SK-N-SH (cell line): Measurements from ENCODE around the gene CDC6. TPM values are rescaled to one million over a fixed set of nuclear protein-coding genes. Genes with fewer than 3 reads are reported as not detected.
"Not testable (repeated sequence)": the region's sequence is repeated elsewhere in the genome, so short reads cannot be mapped to it uniquely, and the experiment has no call there.

Experiments used
- CTCF ChIA-PET: fragments of 300-600, 350-600 bp; formaldehyde crosslinking; extraction: SDS; loops from one replicate; lab custom pipeline; 2021; lab: Yijun Ruan, JAX
- POLR2A ChIA-PET: fragments of 350-600 bp; sonication (Branson Sonifier 250); formaldehyde crosslinking; extraction: SDS; loops from one replicate; lab custom pipeline; 2020; ENCODE audit warnings: antibody characterized with exemption, inconsistent platforms; lab: Yijun Ruan, JAX
- DNase-seq: peaks from one replicate; pipeline ENCODE4 v3.0.0; 2012
- H2AFZ ChIP-seq: fragments of 200-600 bp; sonication (generic); 2 replicates; pipeline ENCODE4 v1.8.1; 2016; ENCODE audit warnings: antibody characterized with exemption, mild to moderate bottlenecking, low read depth
- H3F3A ChIP-seq: fragments of 200-600 bp; sonication (generic); replicated peaks from 2 replicates; pipeline ENCODE3; 2016; ENCODE audit warnings: antibody characterized with exemption, mild to moderate bottlenecking; ENCODE audit not compliant: insufficient read depth
- H3K27ac ChIP-seq, 2 experiments: fragments of 200-500 bp in 1 of 2; fragments of 200-600 bp in 1 of 2; sonication (Bioruptor generic) in 1 of 2; sonication (generic), shearing (Covaris generic) in 1 of 2; 2 replicates each; pipeline versions ENCODE4 v1.5.1 to v1.6.1; 2014 to 2016; ENCODE audit warnings: low read depth in 2 of 2, inconsistent platforms in 1 of 2, low read length in 1 of 2, mild to moderate bottlenecking in 1 of 2, mixed read lengths in 1 of 2
- H3K27me3 ChIP-seq: fragments of 200-600 bp; sonication (generic), shearing (Covaris generic); 2 replicates; pipeline ENCODE4 v1.6.1; 2016; ENCODE audit warnings: mixed run types; ENCODE audit not compliant: insufficient read depth
- H3K36me3 ChIP-seq, 2 experiments: fragments of 200-500 bp in 1 of 2; fragments of 200-600 bp in 1 of 2; sonication (Bioruptor generic) in 1 of 2; sonication (generic) in 1 of 2; replicated peaks in 1 of 2; 2 replicates each; pipeline versions ENCODE3 to v1.5.1; 2014 to 2016; ENCODE audit warnings: low read length in 1 of 2, mild to moderate bottlenecking in 1 of 2; ENCODE audit not compliant: insufficient read depth in 2 of 2, control insufficient read depth in 1 of 2
- H3K4me1 ChIP-seq, 2 experiments: fragments of 200-500 bp in 1 of 2; fragments of 200-600 bp in 1 of 2; sonication (Bioruptor generic) in 1 of 2; sonication (generic), shearing (Covaris generic) in 1 of 2; 2 replicates each; pipeline versions ENCODE4 v1.5.1 to v1.6.1; 2014 to 2016; ENCODE audit warnings: low read depth in 1 of 2, low read length in 1 of 2, mixed run types in 1 of 2; ENCODE audit not compliant: insufficient read depth in 2 of 2, control insufficient read depth in 1 of 2
- H3K4me2 ChIP-seq: fragments of 200-600 bp; sonication (generic), shearing (Covaris generic); 2 replicates; pipeline ENCODE4 v1.6.1; 2017; ENCODE audit warnings: mixed run types
- H3K4me3 ChIP-seq, 2 experiments: fragments of 200-500 bp in 1 of 2; fragments of 200-600 bp in 1 of 2; sonication (Bioruptor generic) in 1 of 2; sonication (generic), shearing (Covaris generic) in 1 of 2; 2 replicates each; pipeline versions ENCODE4 v1.5.1 to v1.8.1; 2014 to 2016; ENCODE audit warnings: low read depth in 2 of 2, inconsistent platforms in 1 of 2, low read length in 1 of 2, mild to moderate bottlenecking in 1 of 2, mixed read lengths in 1 of 2, moderate library complexity in 1 of 2
- H3K79me2 ChIP-seq: fragments of 200-600 bp; sonication (generic); 2 replicates; pipeline ENCODE4 v1.8.1; 2017; ENCODE audit warnings: mild to moderate bottlenecking; ENCODE audit not compliant: insufficient read depth
- H3K9ac ChIP-seq: fragments of 200-600 bp; sonication (generic); 2 replicates; pipeline ENCODE4 v1.6.1; 2017; ENCODE audit warnings: mixed run types
- H3K9me2 ChIP-seq: fragments of 200-600 bp; sonication (generic); 2 replicates; pipeline ENCODE4 v1.6.1; 2017; ENCODE audit warnings: mixed run types
- H3K9me3 ChIP-seq: fragments of 200-600 bp; sonication (generic); 2 replicates; pipeline ENCODE4 v1.6.1; 2017; ENCODE audit warnings: mixed run types, mild to moderate bottlenecking, moderate library complexity
- H4K20me1 ChIP-seq: fragments of 200-600 bp; sonication (generic); 2 replicates; pipeline ENCODE4 v1.6.1; 2017; ENCODE audit warnings: mild to moderate bottlenecking, mixed run types; ENCODE audit not compliant: insufficient read depth
- FOSL2 ChIP-seq: IDR thresholded peaks from 2 replicates; pipeline ENCODE4 v1.4.0; 2012; ENCODE audit warnings: low read depth, mild to moderate bottlenecking, moderate library complexity, borderline replicate concordance
- IRF3 ChIP-seq: fragments of 150-350 bp; IDR thresholded peaks from 2 replicates; pipeline ENCODE4 v1.6.1; 2016; ENCODE audit warnings: mild to moderate bottlenecking, low read depth, low read length
- MAX ChIP-seq: IDR thresholded peaks from 2 replicates; pipeline ENCODE4 v1.4.0; 2012; ENCODE audit warnings: low read depth
- MEF2A ChIP-seq: IDR thresholded peaks from 2 replicates; pipeline ENCODE4 v1.4.0; 2012; ENCODE audit warnings: low read depth, borderline replicate concordance
- NRF1 ChIP-seq: IDR thresholded peaks from 2 replicates; pipeline ENCODE4 v1.6.1; 2012; ENCODE audit warnings: low read depth, mild to moderate bottlenecking, low read length
- TCF12 ChIP-seq: IDR thresholded peaks from 2 replicates; pipeline ENCODE4 v1.4.0; 2012
- USF1 ChIP-seq: IDR thresholded peaks from 2 replicates; pipeline ENCODE4 v1.4.0; 2012; ENCODE audit warnings: low read depth, borderline replicate concordance
- USF2 ChIP-seq: fragments of 150-350 bp; IDR thresholded peaks from 2 replicates; pipeline ENCODE4 v1.6.1; 2017; ENCODE audit warnings: antibody characterized with exemption, low read length, low read depth, borderline replicate concordance
- WGBS: methylation state at CpG from one replicate; pipeline ENCODE4 v1.1.6; 2017; ENCODE audit warnings: low lambda C conversion rate; 5-methylcytosine and 5-hydroxymethylcytosine counted together
- polyA plus RNA-seq, 3 experiments: library from polyadenylated mRNA; depleted of rRNA; stranded (reverse); fragments of >200 nt; gene quantifications; 2 replicates each; pipeline ENCODE4 v1.2.3, GENCODE V29; 2012

The CDC6 gene
- polyA plus RNA-seq, 1 of the 3 experiments (the other 2 are of a cell fraction), result 12.7 TPM

GRCh38 chr17:40298726-40299125 is 11.0 kb downstream of the CDC6 start:
- CTCF ChIA-PET, result interaction anchor here (0.8 to 36.0 kb wide), 8 partner anchors 8 to 235 kb away, joined by 3 to 1706 read pairs (median 8); partner anchors contain the start of gene GJD3
- peaks cover 11 to 19% of the 10 kb centered on the region in 2 experiments for H3K4me1 ChIP-seq
- H3K4me3 ChIP-seq, result no peak overlapping the region
- DNase-seq, result no peak
- WGBS, result 27% methylated on average over 3 of the region's 3 CpGs
- POLR2A ChIA-PET, result no interaction called here
- peak overlapping the region; percentile 20 to 66; a peak in 2 of 4 replicates for H3K27ac ChIP-seq
- no peak overlapping the region for H2AFZ ChIP-seq
- peaks cover 18 to 25% of the 10 kb centered on the region in 2 experiments for H3K36me3 ChIP-seq
- H3K9me3 ChIP-seq, result no peaks in the 10 kb centered on the region
- H4K20me1 ChIP-seq, result no peaks in the 10 kb centered on the region
- TF ChIP-seq MEF2A, result peak; percentile 30; the same call in 1 of the 2 replicates
- 0 out of 2 replicates have a peak, but pooled peaks have one; percentile 5 for TF ChIP-seq TCF12
- TF ChIP-seq MAX, result 0 out of 2 replicates have a peak, but pooled peaks have one; percentile 19
- TF ChIP-seq USF1, result no peak
- TF ChIP-seq FOSL2, result no peak
- TF ChIP-seq USF2, result no peak
- no peak for TF ChIP-seq NRF1
- no peak for TF ChIP-seq IRF3
- H3K27me3 ChIP-seq, result no peaks in the 10 kb centered on the region
- H3K79me2 ChIP-seq, result peaks cover 3% of the 10 kb centered on the region; the same call in 1 of the 2 replicates
- H3K9me2 ChIP-seq, result no peaks in the 10 kb centered on the region
- H3K4me2 ChIP-seq, result no peak overlapping the region
- no peak overlapping the region for H3K9ac ChIP-seq
- peaks cover 28% of the 10 kb centered on the region for H3F3A ChIP-seq

GRCh38 chr17:40299159-40299757 is 11.6 kb downstream of the CDC6 start:
- peak; percentile 22; the same call in 1 of the 2 replicates for TF ChIP-seq TCF12
- not testable (repeated sequence) for H4K20me1 ChIP-seq, H3K9ac ChIP-seq, H3K4me3 ChIP-seq, H2AFZ ChIP-seq, H3K79me2 ChIP-seq, DNase-seq, H3K27me3 ChIP-seq, H3K9me2 ChIP-seq, H3K9me3 ChIP-seq
- CTCF ChIA-PET, result interaction anchor here (0.8 to 36.0 kb wide), 10 partner anchors 9 to 234 kb away, joined by 3 to 1706 read pairs (median 8); partner anchors contain the start of gene GJD3
- 90% methylated on average over 7 of the region's 7 CpGs for WGBS
- POLR2A ChIA-PET, result interaction anchor here (1.2 kb wide), 1 partner anchor 56 kb away, joined by 4 read pairs; no protein-coding TSS in a partner anchor
- H3K4me2 ChIP-seq, result peak overlapping the region; percentile 15; the same call in 1 of the 2 replicates
- peaks cover 33% of the 10 kb centered on the region for H3F3A ChIP-seq
- H3K4me1 ChIP-seq, result peaks cover 17 to 24% of the 10 kb centered on the region in 2 experiments
- peak overlapping the region; percentile 3 to 29; a peak in 1 of 4 replicates for H3K27ac ChIP-seq
- peaks cover 13 to 20% of the 10 kb centered on the region in 2 experiments for H3K36me3 ChIP-seq
